Stomach (tissue), 9 donors: ENCODE results near the gene SERPINI1. TPM values are rescaled to one million over a fixed set of nuclear protein-coding genes. Genes with fewer than 3 reads are reported as not detected.

Experiments
- DNase-seq, 2 donors: peaks; one replicate each; pipeline versions ENCODE4 v3.0.0 to v3.0.0-alpha.2; 2013 to 2019
- H3K27ac ChIP-seq, 5 donors: fragments of 200-600 bp in 4 of 5; sonication (generic) in 4 of 5; one replicate each; pipeline ENCODE4 v1.5.1; 2013 to 2019; ENCODE audit warnings: mild to moderate bottlenecking in 1 of 5, moderate library complexity in 1 of 5
- H3K27me3 ChIP-seq, 3 donors: fragments of 200-600 bp; sonication (generic); one replicate each; pipeline ENCODE4 v1.5.1; 2017 to 2019; ENCODE audit warnings: mixed run types in 1 of 3
- H3K36me3 ChIP-seq, 4 donors: fragments of 200-600 bp; sonication (generic); 1 replicate in 3 of 4; 2 replicates in 1 of 4; pipeline ENCODE4 v1.5.1; 2016 to 2019
- H3K4me1 ChIP-seq, 4 donors: fragments of 200-600 bp; sonication (generic); one replicate each; pipeline ENCODE4 v1.5.1; 2016 to 2019
- H3K4me3 ChIP-seq, 4 donors: fragments of 200-600 bp; sonication (generic) in 3 of 4; one replicate each; pipeline ENCODE4 v1.5.1; 2016 to 2019; ENCODE audit warnings: mild to moderate bottlenecking in 1 of 4
- H3K9me3 ChIP-seq, 4 donors: fragments of 200-600 bp; sonication (generic); one replicate each; pipeline ENCODE4 v1.5.1; 2016 to 2019
- CTCF ChIP-seq, 7 experiments: fragments of 450-650 bp in 4 of 7; fragments of 200-600 bp in 3 of 7; sonication (generic) in 3 of 7; IDR thresholded peaks; one replicate each; pipeline ENCODE4 v1.5.1; 2016 to 2019; ENCODE audit warnings: antibody characterized with exemption in 7 of 7, control low read depth in 2 of 7, mild to moderate bottlenecking in 1 of 7
- EP300 ChIP-seq: sonication (generic); formaldehyde crosslinking; IDR thresholded peaks from one replicate; pipeline ENCODE4 v1.6.1; 2017; ENCODE audit warnings: antibody characterized with exemption
- POLR2A ChIP-seq, 4 donors: fragments of 450-650 bp; IDR thresholded peaks; one replicate each; pipeline ENCODE4 v1.6.1; 2016; ENCODE audit warnings: antibody characterized with exemption in 4 of 4, control low read depth in 2 of 4, mild to moderate bottlenecking in 1 of 4, moderate library complexity in 1 of 4
- POLR2AphosphoS5 ChIP-seq, 3 donors: sonication (generic); formaldehyde crosslinking; IDR thresholded peaks; one replicate each; pipeline ENCODE4 v1.6.1; 2016; ENCODE audit warnings: antibody characterized with exemption in 3 of 3
- WGBS, 5 donors: extraction: QIAGEN DNeasy Blood & Tissue Kit in 3 of 5; methylation state at CpG; one replicate each; pipeline versions ENCODE4 v1.1.5 to v1.1.7; 2013 to 2018; 5-methylcytosine and 5-hydroxymethylcytosine counted together
- intact Hi-C: fragments of 100-400 bp; cut with DNase I; formaldehyde crosslinking; loops from one replicate; pipeline ENCODE4 v1.15.1; 2023; ENCODE audit warnings: low total_unique reads
- polyA plus RNA-seq, 3 donors: library from polyadenylated mRNA; stranded (reverse); fragments of 200-250 nt; gene quantifications; one replicate each; pipeline ENCODE4 v1.2.3, GENCODE V29; 2013
- total RNA-seq, 5 donors: library from RNA; depleted of rRNA; stranded (reverse); fragments of >200 nt; gene quantifications; one replicate each; pipeline versions ENCODE4 v1.1.0 to v1.2.3, GENCODE V29; 2014 to 2016
- donor health status: healthy with polysubstance abuse.
- donor health status: Bipolar disorder and iron deficiency.
- donor health status: healthy.

SERPINI1 gene
- total and polyA plus RNA-seq, 8 donors: 5.9 to 8.6 (median 6.4) TPM; not detected in 3

- intact Hi-C loops: no loop called here
- no peaks in the 10 kb centered on the region for H3K9me3 ChIP-seq
- no peak overlapping the region for H3K27ac ChIP-seq
- peaks cover 0 to 9% (median 2%) of the 10 kb centered on the region in 4 donors for H3K4me1 ChIP-seq
- H3K27me3 ChIP-seq: no peaks in the 10 kb centered on the region
- no peak overlapping the region for H3K4me3 ChIP-seq
- TF ChIP-seq EP300 (no peak), CTCF (IDR thresholded peaks at IDR 0.05) (no peak)
- WGBS, 5 donors: 93 to 95% (median 94%) methylated on average over 4 of the region's 4 CpGs
- no peak for DNase-seq
- peaks cover 5 to 43% (median 40%) of the 10 kb centered on the region in 4 donors for H3K36me3 ChIP-seq
These were observed 35.5 kb upstream of the SERPINI1 start for GRCh38 chr3:167700046-167700445.

- H3K27ac ChIP-seq: no peak overlapping the region
- 95 to 100% (median 97%) methylated on average over 2 of the region's 2 CpGs for WGBS, 5 donors
- peaks cover 0 to 36% (median 32%) of the 10 kb centered on the region in 4 donors for H3K36me3 ChIP-seq
- peaks cover 0 to 9% (median 2%) of the 10 kb centered on the region in 4 donors for H3K4me1 ChIP-seq
- no peak for DNase-seq
- H3K4me3 ChIP-seq: no peak overlapping the region
- no peaks in the 10 kb centered on the region for H3K9me3 ChIP-seq
- no peaks in the 10 kb centered on the region for H3K27me3 ChIP-seq
- TF ChIP-seq EP300 (no peak), POLR2AphosphoS5 (IDR thresholded peaks at IDR 0.05) (no peak), POLR2A (IDR thresholded peaks at IDR 0.05) (no peak), CTCF (IDR thresholded peaks at IDR 0.05) (no peak)
- intact Hi-C loops: no loop called here
These were observed 34.6 kb upstream of the SERPINI1 start for GRCh38 chr3:167700926-167701325.

- no peak for TF ChIP-seq CTCF (IDR thresholded peaks at IDR 0.05)
- no peak for TF ChIP-seq EP300
- TF ChIP-seq POLR2AphosphoS5 (IDR thresholded peaks at IDR 0.05): no peak
- no peak for TF ChIP-seq POLR2A (IDR thresholded peaks at IDR 0.05)
- peaks cover 0 to 60% (median 57%) of the 10 kb centered on the region in 4 donors for H3K36me3 ChIP-seq
- DNase-seq: no peak
- intact Hi-C loops: no loop called here
- H3K27ac ChIP-seq: no peak overlapping the region
- WGBS, 5 donors: 60 to 71% (median 62%) methylated on average over 2 of the region's 2 CpGs
- no peaks in the 10 kb centered on the region for H3K9me3 ChIP-seq
- H3K4me1 ChIP-seq: peaks cover 0 to 7% (median 3%) of the 10 kb centered on the region in 4 donors
- H3K27me3 ChIP-seq: no peaks in the 10 kb centered on the region
- H3K4me3 ChIP-seq: no peak overlapping the region
These were observed 29.7 kb upstream of the SERPINI1 start for GRCh38 chr3:167705840-167706239.

GRCh38 chr3:167709690-167710089 is 25.8 kb upstream of the SERPINI1 start:
- Histone ChIP-seq H3K4me3 (no peak overlapping the region), H3K27ac (no peak overlapping the region), H3K36me3 (peaks cover 0 to 39% (median 33%) of the 10 kb centered on the region in 4 donors), H3K27me3 (no peaks in the 10 kb centered on the region), H3K4me1 (peaks cover 0 to 10% (median 3%) of the 10 kb centered on the region in 4 donors), H3K9me3 (no peaks in the 10 kb centered on the region)
- TF ChIP-seq POLR2A (IDR thresholded peaks at IDR 0.05) (no peak), EP300 (no peak), CTCF (IDR thresholded peaks at IDR 0.05) (no peak), POLR2AphosphoS5 (IDR thresholded peaks at IDR 0.05) (no peak)
- intact Hi-C loops: no loop called here
- WGBS, 5 donors: 72 to 97% (median 90%) methylated on average over 4 of the region's 4 CpGs
- DNase-seq: no peak
